Neural cell (in vitro differentiated cells): ENCODE measurements around the gene ATP5F1E. TPM values are rescaled to one million over a fixed set of nuclear protein-coding genes. Genes with fewer than 3 reads are reported as not detected.

Source experiments
- H2AFZ ChIP-seq: fragments of 200-600, 300-800 bp; sonication (generic), shearing (Covaris generic); 2 replicates; pipeline ENCODE4 v1.6.0; 2014; ENCODE audit warnings: low read depth, mild to moderate bottlenecking, antibody characterized with exemption, low read length, moderate library complexity
- H3F3A ChIP-seq: fragments of 200-600 bp; shearing (Covaris generic); 2 replicates; pipeline ENCODE4 v1.6.1; 2016; ENCODE audit warnings: mild to moderate bottlenecking, moderate library complexity, mixed read lengths, antibody characterized with exemption, low read length; ENCODE audit not compliant: insufficient read depth, poor library complexity, severe bottlenecking
- H3K27ac ChIP-seq: fragments of 200-600, 300-800 bp; sonication (generic), shearing (Covaris generic); 2 replicates; pipeline ENCODE4 v1.5.1; 2014; ENCODE audit warnings: mild to moderate bottlenecking, low read length, moderate library complexity
- H3K27me3 ChIP-seq: fragments of 300-800, 200-600 bp; sonication (generic), shearing (Covaris generic); 2 replicates; pipeline ENCODE4 v1.6.0; 2014; ENCODE audit warnings: mild to moderate bottlenecking, low read depth, low read length, moderate library complexity; ENCODE audit not compliant: insufficient read depth
- H3K36me3 ChIP-seq: fragments of 300-800, 200-600 bp; sonication (generic), shearing (Covaris generic); 2 replicates; pipeline ENCODE4 v1.5.1; 2014; ENCODE audit warnings: mild to moderate bottlenecking, antibody characterized with exemption, low read length, moderate library complexity; ENCODE audit not compliant: insufficient read depth
- H3K4me2 ChIP-seq: fragments of 300-800, 200-600 bp; sonication (generic), shearing (Covaris generic); 2 replicates; pipeline ENCODE4 v1.6.0; 2014; ENCODE audit warnings: mild to moderate bottlenecking, low read length
- H3K4me3 ChIP-seq: fragments of 300-800, 200-600 bp; sonication (generic), shearing (Covaris generic); 2 replicates; pipeline ENCODE4 v1.5.1; 2014; ENCODE audit warnings: mild to moderate bottlenecking, low read length, moderate library complexity
- H3K79me2 ChIP-seq: fragments of 200-600 bp; shearing (Covaris generic); replicated peaks from 2 replicates; pipeline ENCODE4 v1.6.0; 2014; ENCODE audit warnings: mild to moderate bottlenecking, low read length, moderate library complexity; ENCODE audit not compliant: insufficient read depth
- H3K9ac ChIP-seq: fragments of 300-800, 200-600 bp; sonication (generic), shearing (Covaris generic); 2 replicates; pipeline ENCODE4 v1.6.1; 2016; ENCODE audit warnings: mild to moderate bottlenecking, low read length, mixed read lengths
- H3K9me2 ChIP-seq: fragments of 200-600 bp; shearing (Covaris generic); 2 replicates; pipeline ENCODE4 v1.6.1; 2016; ENCODE audit warnings: mild to moderate bottlenecking, low read length, mixed read lengths; ENCODE audit not compliant: insufficient read depth
- H3K9me3 ChIP-seq: fragments of 200-600, 300-800 bp; sonication (generic), shearing (Covaris generic); 2 replicates; pipeline ENCODE4 v1.6.1; 2016; ENCODE audit warnings: mild to moderate bottlenecking, mixed run types, low read length, moderate library complexity, mixed read lengths
- H4K20me1 ChIP-seq: fragments of 200-600 bp; shearing (Covaris generic); 2 replicates; pipeline ENCODE4 v1.6.1; 2016; ENCODE audit warnings: mild to moderate bottlenecking, mixed run types; ENCODE audit not compliant: insufficient read depth
- EP300 ChIP-seq: fragments of 450-650 bp; conservative IDR thresholded peaks from 2 replicates; pipeline ENCODE4 v1.6.1; 2014; ENCODE audit warnings: antibody characterized with exemption, mild to moderate bottlenecking, moderate library complexity; ENCODE audit not compliant: poor library complexity, severe bottlenecking
- EZH2 ChIP-seq: fragments of 200-600, 300-800 bp; shearing (Covaris generic), sonication (generic); IDR thresholded peaks from 2 replicates; pipeline ENCODE4 v1.6.1; 2014; ENCODE audit warnings: antibody characterized with exemption, low read length, borderline replicate concordance, mild to moderate bottlenecking; ENCODE audit not compliant: insufficient read depth, poor library complexity, severe bottlenecking
- MXI1 ChIP-seq: fragments of 450-650 bp; conservative IDR thresholded peaks from 2 replicates; pipeline ENCODE4 v1.6.1; 2014; ENCODE audit warnings: antibody characterized with exemption, mild to moderate bottlenecking; ENCODE audit not compliant: poor library complexity, severe bottlenecking
- POLR2AphosphoS5 ChIP-seq: IDR thresholded peaks from 2 replicates; pipeline ENCODE4 v1.6.1; 2012
- RAD21 ChIP-seq: fragments of 450-650 bp; conservative IDR thresholded peaks from 2 replicates; pipeline ENCODE4 v1.6.1; 2014; ENCODE audit warnings: antibody characterized with exemption, mild to moderate bottlenecking, moderate library complexity
- SMC3 ChIP-seq: fragments of 450-650 bp; conservative IDR thresholded peaks from 2 replicates; pipeline ENCODE4 v1.6.1; 2014; ENCODE audit warnings: antibody characterized with exemption, mild to moderate bottlenecking, moderate library complexity; ENCODE audit not compliant: poor library complexity
- TAF1 ChIP-seq: IDR thresholded peaks from 2 replicates; pipeline ENCODE4 v1.6.1; 2012; ENCODE audit warnings: low read depth
- polyA plus RNA-seq: library from polyadenylated mRNA; depleted of rRNA; stranded (reverse); fragments of >200 nt; gene quantifications from 2 replicates; pipeline ENCODE4 v1.2.3, GENCODE V29; 2014
- TF ChIP-seq, protein P1 (sequence below): fragments of 450-650 bp; IDR thresholded peaks from 2 replicates; pipeline ENCODE4 v1.5.1; 2014; ENCODE audit warnings: antibody characterized with exemption, mild to moderate bottlenecking, moderate library complexity; ENCODE audit not compliant: poor library complexity, severe bottlenecking
- TF ChIP-seq, protein P2 (sequence below): IDR thresholded peaks from 2 replicates; pipeline ENCODE4 v1.6.1; 2012; ENCODE audit warnings: borderline replicate concordance

The ATP5F1E gene
- polyA plus RNA-seq, 1 donor from 2014 or later: 133 TPM

DNA sequence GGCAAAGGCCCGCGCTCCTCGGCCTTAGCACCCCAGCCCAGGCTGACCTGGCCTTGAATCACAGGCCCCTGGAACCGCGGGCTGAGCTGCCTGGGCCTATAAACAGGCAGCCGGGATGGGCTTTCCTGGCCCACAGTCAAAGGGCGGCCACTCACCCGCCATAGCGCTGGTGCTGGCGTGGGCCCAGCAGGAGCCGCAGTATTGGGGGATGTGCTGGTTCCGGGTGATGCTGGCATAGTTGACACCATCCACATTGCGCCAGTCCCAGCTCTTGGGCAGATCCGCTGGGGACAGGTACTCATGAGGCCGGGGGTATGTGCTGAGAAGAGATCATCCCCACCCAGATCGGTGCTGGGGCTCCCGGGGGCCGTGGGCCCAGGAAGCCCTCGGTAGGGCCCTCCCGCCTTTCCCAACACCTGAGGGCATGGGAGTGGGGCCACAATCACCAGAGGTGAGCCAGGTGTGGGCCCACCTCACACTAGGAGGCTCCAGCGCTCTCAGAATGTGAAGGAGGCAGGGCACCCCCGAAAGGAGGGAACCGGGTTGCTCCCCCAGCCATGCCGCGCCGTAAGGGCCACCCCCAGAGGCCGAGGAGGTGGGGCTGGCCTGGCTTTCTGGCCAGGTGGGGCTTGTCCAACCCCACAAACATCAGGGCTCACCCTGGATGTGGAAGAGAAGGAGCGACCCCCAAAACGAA, 25.8 kb downstream of the ATP5F1E start:
- no peaks in the 10 kb centered on the region for H3K36me3 ChIP-seq
- H3K27me3 ChIP-seq: peaks cover 10% of the 10 kb centered on the region
- no peak for TF ChIP-seq EZH2
- no peak overlapping the region for H3K9ac ChIP-seq
- no peaks in the 10 kb centered on the region for H3K9me3 ChIP-seq
- no peaks in the 10 kb centered on the region for H3K9me2 ChIP-seq
- no peaks in the 10 kb centered on the region for H3F3A ChIP-seq
- no peak overlapping the region for H3K4me2 ChIP-seq
- H2AFZ ChIP-seq: no peak overlapping the region
- H4K20me1 ChIP-seq: no peaks in the 10 kb centered on the region
- H3K27ac ChIP-seq: no peak overlapping the region
- no peak overlapping the region for H3K4me3 ChIP-seq
- H3K79me2 ChIP-seq: no peaks in the 10 kb centered on the region

DNA sequence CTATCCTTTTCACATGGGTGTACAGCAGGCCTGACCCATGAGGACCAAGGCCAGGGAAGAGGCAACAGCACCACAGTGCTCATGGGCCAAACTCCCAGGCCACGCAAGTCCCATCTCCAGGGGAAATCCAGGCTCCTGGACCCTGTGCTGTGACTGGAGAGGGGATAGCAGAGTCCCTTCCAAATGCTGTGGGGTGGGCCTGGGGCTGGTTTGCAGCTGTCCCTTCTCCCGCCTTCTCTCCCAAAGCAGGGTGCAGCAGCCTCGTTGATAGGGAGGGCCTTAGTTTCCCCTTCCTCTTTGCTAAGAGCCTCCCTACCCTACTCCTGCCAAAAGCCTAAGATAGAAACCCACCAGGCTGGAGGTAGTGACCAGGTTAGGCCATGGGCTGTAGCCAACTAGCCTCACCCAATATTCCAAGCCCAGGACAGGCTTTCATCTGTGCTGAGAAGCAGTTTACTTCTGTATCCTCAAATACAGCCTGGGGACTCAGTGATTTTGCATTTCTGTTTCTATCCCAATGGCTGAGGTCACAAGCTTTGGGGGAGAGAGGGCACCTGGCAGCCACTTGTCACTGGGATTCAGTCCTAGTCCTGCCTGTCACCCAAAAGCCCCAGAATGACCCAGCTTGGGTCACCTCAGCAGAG, 26.5 kb downstream of the ATP5F1E start:
- no peak overlapping the region for H3K4me3 ChIP-seq
- no peaks in the 10 kb centered on the region for H3K36me3 ChIP-seq
- H3K9ac ChIP-seq: no peak overlapping the region
- H3F3A ChIP-seq: no peaks in the 10 kb centered on the region
- H3K79me2 ChIP-seq: no peaks in the 10 kb centered on the region
- H3K27me3 ChIP-seq: peaks cover 10% of the 10 kb centered on the region
- no peaks in the 10 kb centered on the region for H3K9me3 ChIP-seq
- H3K27ac ChIP-seq: no peak overlapping the region
- H4K20me1 ChIP-seq: no peaks in the 10 kb centered on the region
- no peak for TF ChIP-seq POLR2AphosphoS5
- no peak for TF ChIP-seq TAF1
- TF ChIP-seq, protein P1, sequence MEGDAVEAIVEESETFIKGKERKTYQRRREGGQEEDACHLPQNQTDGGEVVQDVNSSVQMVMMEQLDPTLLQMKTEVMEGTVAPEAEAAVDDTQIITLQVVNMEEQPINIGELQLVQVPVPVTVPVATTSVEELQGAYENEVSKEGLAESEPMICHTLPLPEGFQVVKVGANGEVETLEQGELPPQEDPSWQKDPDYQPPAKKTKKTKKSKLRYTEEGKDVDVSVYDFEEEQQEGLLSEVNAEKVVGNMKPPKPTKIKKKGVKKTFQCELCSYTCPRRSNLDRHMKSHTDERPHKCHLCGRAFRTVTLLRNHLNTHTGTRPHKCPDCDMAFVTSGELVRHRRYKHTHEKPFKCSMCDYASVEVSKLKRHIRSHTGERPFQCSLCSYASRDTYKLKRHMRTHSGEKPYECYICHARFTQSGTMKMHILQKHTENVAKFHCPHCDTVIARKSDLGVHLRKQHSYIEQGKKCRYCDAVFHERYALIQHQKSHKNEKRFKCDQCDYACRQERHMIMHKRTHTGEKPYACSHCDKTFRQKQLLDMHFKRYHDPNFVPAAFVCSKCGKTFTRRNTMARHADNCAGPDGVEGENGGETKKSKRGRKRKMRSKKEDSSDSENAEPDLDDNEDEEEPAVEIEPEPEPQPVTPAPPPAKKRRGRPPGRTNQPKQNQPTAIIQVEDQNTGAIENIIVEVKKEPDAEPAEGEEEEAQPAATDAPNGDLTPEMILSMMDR: no peak
- no peak overlapping the region for H3K4me2 ChIP-seq
- H3K9me2 ChIP-seq: no peaks in the 10 kb centered on the region
- no peak overlapping the region for H2AFZ ChIP-seq

DNA sequence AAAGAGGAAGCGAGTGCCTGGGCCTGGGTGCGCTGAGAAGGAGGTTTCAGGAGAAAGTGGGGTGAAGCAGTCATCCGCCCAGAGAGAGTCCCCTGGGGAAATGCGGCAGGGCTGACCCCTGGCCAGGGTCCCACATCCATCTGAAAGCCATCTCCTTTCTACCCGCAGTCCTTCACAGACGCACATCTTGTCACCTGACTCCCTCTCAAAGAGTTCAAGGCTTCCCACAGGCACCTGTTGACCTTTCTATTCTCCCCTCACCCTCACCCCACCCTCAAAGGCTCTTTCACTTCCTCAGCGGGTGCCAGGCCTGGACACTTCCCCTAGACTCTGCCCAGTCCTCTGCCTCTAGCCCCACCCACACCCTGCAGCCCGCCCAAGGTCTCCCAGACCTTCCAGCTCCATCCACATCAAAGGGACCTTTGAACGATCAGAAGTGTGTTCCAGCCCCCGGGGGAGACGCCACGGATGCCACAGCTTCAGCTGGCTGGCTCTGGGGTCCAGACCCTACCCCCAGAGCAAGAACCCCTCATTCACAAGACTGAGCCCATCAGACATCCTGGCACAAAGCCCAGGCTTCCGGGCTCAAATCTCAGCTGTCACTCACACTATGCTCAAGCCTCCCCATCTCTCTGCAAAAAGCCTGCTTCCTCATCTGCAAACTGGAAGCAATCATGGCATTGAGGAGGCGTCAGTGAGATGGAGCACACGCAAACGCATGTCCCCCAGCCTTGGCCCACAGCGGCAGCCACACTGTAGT, 27.2 kb downstream of the ATP5F1E start:
- no peak overlapping the region for H3K4me3 ChIP-seq
- H3K4me2 ChIP-seq: no peak overlapping the region
- H3K9ac ChIP-seq: no peak overlapping the region
- H2AFZ ChIP-seq: no peak overlapping the region
- peaks cover 10% of the 10 kb centered on the region for H3K27me3 ChIP-seq
- H4K20me1 ChIP-seq: no peaks in the 10 kb centered on the region
- H3K27ac ChIP-seq: no peak overlapping the region
- H3F3A ChIP-seq: no peaks in the 10 kb centered on the region
- no peaks in the 10 kb centered on the region for H3K9me3 ChIP-seq
- TF ChIP-seq MXI1: no peak
- no peak for TF ChIP-seq TAF1
- TF ChIP-seq, protein P1: no peak
- no peak for TF ChIP-seq POLR2AphosphoS5
- TF ChIP-seq, protein P2, sequence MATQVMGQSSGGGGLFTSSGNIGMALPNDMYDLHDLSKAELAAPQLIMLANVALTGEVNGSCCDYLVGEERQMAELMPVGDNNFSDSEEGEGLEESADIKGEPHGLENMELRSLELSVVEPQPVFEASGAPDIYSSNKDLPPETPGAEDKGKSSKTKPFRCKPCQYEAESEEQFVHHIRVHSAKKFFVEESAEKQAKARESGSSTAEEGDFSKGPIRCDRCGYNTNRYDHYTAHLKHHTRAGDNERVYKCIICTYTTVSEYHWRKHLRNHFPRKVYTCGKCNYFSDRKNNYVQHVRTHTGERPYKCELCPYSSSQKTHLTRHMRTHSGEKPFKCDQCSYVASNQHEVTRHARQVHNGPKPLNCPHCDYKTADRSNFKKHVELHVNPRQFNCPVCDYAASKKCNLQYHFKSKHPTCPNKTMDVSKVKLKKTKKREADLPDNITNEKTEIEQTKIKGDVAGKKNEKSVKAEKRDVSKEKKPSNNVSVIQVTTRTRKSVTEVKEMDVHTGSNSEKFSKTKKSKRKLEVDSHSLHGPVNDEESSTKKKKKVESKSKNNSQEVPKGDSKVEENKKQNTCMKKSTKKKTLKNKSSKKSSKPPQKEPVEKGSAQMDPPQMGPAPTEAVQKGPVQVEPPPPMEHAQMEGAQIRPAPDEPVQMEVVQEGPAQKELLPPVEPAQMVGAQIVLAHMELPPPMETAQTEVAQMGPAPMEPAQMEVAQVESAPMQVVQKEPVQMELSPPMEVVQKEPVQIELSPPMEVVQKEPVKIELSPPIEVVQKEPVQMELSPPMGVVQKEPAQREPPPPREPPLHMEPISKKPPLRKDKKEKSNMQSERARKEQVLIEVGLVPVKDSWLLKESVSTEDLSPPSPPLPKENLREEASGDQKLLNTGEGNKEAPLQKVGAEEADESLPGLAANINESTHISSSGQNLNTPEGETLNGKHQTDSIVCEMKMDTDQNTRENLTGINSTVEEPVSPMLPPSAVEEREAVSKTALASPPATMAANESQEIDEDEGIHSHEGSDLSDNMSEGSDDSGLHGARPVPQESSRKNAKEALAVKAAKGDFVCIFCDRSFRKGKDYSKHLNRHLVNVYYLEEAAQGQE: no peak
- no peak for TF ChIP-seq EP300
- TF ChIP-seq EZH2: no peak
- TF ChIP-seq RAD21: no peak
- TF ChIP-seq SMC3: no peak
- H3K36me3 ChIP-seq: no peaks in the 10 kb centered on the region
- no peaks in the 10 kb centered on the region for H3K79me2 ChIP-seq
- H3K9me2 ChIP-seq: no peaks in the 10 kb centered on the region
